ENCODE data around the gene GRIA4.

DNA sequence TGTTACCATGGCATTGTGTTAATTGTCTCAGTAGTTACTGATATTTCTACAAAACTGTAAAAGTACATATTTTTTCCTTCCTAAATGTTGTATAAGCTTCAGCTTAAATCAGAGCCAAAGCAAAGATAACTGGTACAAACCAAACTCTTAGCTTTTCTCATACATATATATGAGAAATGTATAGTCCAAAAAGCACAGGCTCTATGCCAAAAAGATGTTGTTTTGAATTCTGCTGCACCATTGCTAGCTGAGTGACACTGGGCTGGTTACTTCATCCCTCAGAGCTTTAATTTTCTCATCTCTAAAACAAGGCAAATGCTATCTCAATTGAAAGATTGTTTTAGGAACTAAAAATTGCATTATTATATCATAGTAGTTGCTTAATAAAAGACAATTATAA is 6.7 kb upstream of the GRIA4 start:
- TF ChIP-seq ZNF473 (tag by site-specific recombination; IDR thresholded peaks at IDR 0.05) (no peak), CTCF (tag by site-specific recombination; IDR thresholded peaks at IDR 0.05) (no peak), ZBTB49 (tag by site-specific recombination; IDR thresholded peaks at IDR 0.05; ENCODE audit: low read depth) (no peak), ZNF274 (IDR thresholded peaks at IDR 0.05; ENCODE audit: low read length) (no peak), ZNF274 (tag by site-specific recombination; IDR thresholded peaks at IDR 0.05; ENCODE audit: borderline replicate concordance) (no peak), OSR2 (tag by site-specific recombination; IDR thresholded peaks at IDR 0.05) (no peak), ZNF24 (tag by site-specific recombination; IDR thresholded peaks at IDR 0.05) (no peak), ZNF157 (tag by site-specific recombination; IDR thresholded peaks at IDR 0.05) (no peak), MYNN (tag by site-specific recombination; IDR thresholded peaks at IDR 0.05; ENCODE audit: borderline replicate concordance) (no peak), ZNF426 (tag by site-specific recombination; IDR thresholded peaks at IDR 0.05) (no peak)
- TF ChIP-seq, protein P1, sequence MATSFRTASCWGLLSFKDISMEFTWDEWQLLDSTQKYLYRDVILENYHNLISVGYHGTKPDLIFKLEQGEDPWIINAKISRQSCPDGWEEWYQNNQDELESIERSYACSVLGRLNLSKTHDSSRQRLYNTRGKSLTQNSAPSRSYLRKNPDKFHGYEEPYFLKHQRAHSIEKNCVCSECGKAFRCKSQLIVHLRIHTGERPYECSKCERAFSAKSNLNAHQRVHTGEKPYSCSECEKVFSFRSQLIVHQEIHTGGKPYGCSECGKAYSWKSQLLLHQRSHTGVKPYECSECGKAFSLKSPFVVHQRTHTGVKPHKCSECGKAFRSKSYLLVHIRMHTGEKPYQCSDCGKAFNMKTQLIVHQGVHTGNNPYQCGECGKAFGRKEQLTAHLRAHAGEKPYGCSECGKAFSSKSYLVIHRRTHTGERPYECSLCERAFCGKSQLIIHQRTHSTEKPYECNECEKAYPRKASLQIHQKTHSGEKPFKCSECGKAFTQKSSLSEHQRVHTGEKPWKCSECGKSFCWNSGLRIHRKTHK (tag by site-specific recombination; IDR thresholded peaks at IDR 0.05), result no peak

Data from HEK293 (cell line).